SH-SY5Y (cell line): Measurements from ENCODE around the gene RGSL1.

Source experiments
- GATA2 ChIP-seq: IDR thresholded peaks from 2 replicates; pipeline ENCODE4 v1.6.1; 2011; ENCODE audit warnings: mild to moderate bottlenecking, low read depth, low read length
- GATA3 ChIP-seq: IDR thresholded peaks from 2 replicates; pipeline ENCODE4 v1.6.1; 2011; ENCODE audit warnings: low read depth, mild to moderate bottlenecking, low read length, moderate library complexity

DNA sequence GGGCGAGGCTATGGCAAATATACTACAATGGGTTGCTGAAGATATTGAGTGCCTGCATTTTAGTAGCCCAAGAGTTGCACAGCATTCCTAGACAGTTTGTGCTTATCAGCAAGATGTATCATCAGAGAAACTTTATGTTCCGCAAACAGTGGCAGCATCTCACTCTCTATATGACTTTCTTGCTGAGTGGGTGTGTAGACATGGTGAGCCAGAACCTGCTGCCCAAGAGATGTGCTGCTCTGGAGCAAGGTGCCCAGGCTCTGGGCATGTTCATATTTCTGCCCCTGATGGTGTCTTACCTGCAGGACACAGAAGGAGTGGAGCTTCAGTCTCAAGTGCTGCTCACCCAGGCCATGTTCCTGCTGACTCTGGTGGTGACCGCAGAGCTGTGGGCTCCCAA lies 8.2 kb upstream of the RGSL1 start:
- TF ChIP-seq GATA2 (no peak), GATA3 (no peak)
